Mucosa of rectum (tissue), 2 donors: ENCODE measurements around the gene BAZ2A.
"Not testable (repeated sequence)": the region's sequence is repeated elsewhere in the genome, so short reads cannot be mapped to it uniquely, and the experiment has no call there.

ENCODE experiments used
- H3K27ac ChIP-seq, 2 donors: one replicate each; pipeline ENCODE4 v1.7.0; 2013; ENCODE audit warnings: inconsistent platforms in 2 of 2, low read depth in 2 of 2, low read length in 2 of 2
- H3K27me3 ChIP-seq, 2 donors: one replicate each; pipeline ENCODE4 v1.7.0; 2013; ENCODE audit warnings: low read length in 2 of 2; ENCODE audit not compliant: control insufficient read depth in 2 of 2, insufficient read depth in 2 of 2
- H3K36me3 ChIP-seq, 2 donors: one replicate each; pipeline ENCODE4 v1.7.0; 2013; ENCODE audit warnings: low read length in 2 of 2; ENCODE audit not compliant: control insufficient read depth in 2 of 2, insufficient read depth in 2 of 2
- H3K4me1 ChIP-seq, 2 donors: one replicate each; pipeline ENCODE4 v1.7.0; 2013; ENCODE audit warnings: low read length in 2 of 2, mild to moderate bottlenecking in 1 of 2; ENCODE audit not compliant: control insufficient read depth in 2 of 2, insufficient read depth in 2 of 2
- H3K4me3 ChIP-seq, 2 donors: one replicate each; pipeline ENCODE4 v1.7.0; 2013; ENCODE audit warnings: low read length in 2 of 2
- H3K9ac ChIP-seq, 2 donors: one replicate each; pipeline ENCODE4 v1.7.0; 2013; ENCODE audit warnings: low read length in 2 of 2, low read depth in 1 of 2, mild to moderate bottlenecking in 1 of 2
- H3K9me3 ChIP-seq, 2 donors: one replicate each; pipeline ENCODE4 v1.7.0; 2013; ENCODE audit warnings: low read length in 2 of 2; ENCODE audit not compliant: control insufficient read depth in 2 of 2
- donor health status: healthy.
- donor health status: Normal muscosa, but diverticular disease.

The BAZ2A gene

GRCh38 chr12:56657416-56658379 is 27.6 kb upstream of the BAZ2A start:
- Histone ChIP-seq H3K27me3 (no peaks in the 10 kb centered on the region), H3K27ac (no peak overlapping the region), H3K36me3 (peaks cover 0 to 1% of the 10 kb centered on the region in 2 donors), H3K9me3 (no peaks in the 10 kb centered on the region), H3K4me3 (no peak overlapping the region), H3K4me1 (no peaks in the 10 kb centered on the region), H3K9ac (no peak overlapping the region)

- H3K27me3 ChIP-seq, H3K9me3 ChIP-seq, H3K27ac ChIP-seq, H3K9ac ChIP-seq, H3K4me3 ChIP-seq, H3K36me3 ChIP-seq, H3K4me1 ChIP-seq: not testable (repeated sequence)
Measured at GRCh38 chr12:56653781-56654180, 23.7 kb upstream of the BAZ2A start.

GRCh38 chr12:56648023-56648422 is 17.9 kb upstream of the BAZ2A start:
- H3K4me3 ChIP-seq, H3K27me3 ChIP-seq, H3K27ac ChIP-seq, H3K9me3 ChIP-seq, H3K9ac ChIP-seq: not testable (repeated sequence)
- Histone ChIP-seq H3K4me1 (peaks cover 7 to 21% of the 10 kb centered on the region in 2 donors), H3K36me3 (peaks cover 15 to 18% of the 10 kb centered on the region in 2 donors)

- Histone ChIP-seq H3K27me3 (no peaks in the 10 kb centered on the region), H3K9ac (peak within 1 kb of the TSS; percentile 98 to 100), H3K4me1 (peaks cover 9 to 28% of the 10 kb centered on the region in 2 donors), H3K4me3 (peak within 1 kb of the TSS; percentile 84 to 100), H3K9me3 (no peaks in the 10 kb centered on the region), H3K27ac (peak within 1 kb of the TSS; percentile 95 to 98), H3K36me3 (peaks cover 32 to 34% of the 10 kb centered on the region in 2 donors)
Measured at GRCh38 chr12:56645717-56646446, 15.8 kb upstream of the BAZ2A start, which contains the start of gene ATP5F1B. Gene ATP5F1B, minus strand, starts transcription at chr12:56645984. Its CDS starts 21 bp downstream, at chr12:56645963.

GRCh38 chr12:56645201-56645716 is 15.1 kb upstream of the BAZ2A start:
- Histone ChIP-seq H3K4me1 (peaks cover 9 to 28% of the 10 kb centered on the region in 2 donors), H3K9me3 (no peaks in the 10 kb centered on the region), H3K9ac (peak overlapping the region; percentile 98 to 100), H3K27ac (peak overlapping the region; percentile 95), H3K27me3 (no peaks in the 10 kb centered on the region), H3K36me3 (peaks cover 34 to 40% of the 10 kb centered on the region in 2 donors), H3K4me3 (peak overlapping the region; percentile 84 to 100)

- peak overlapping the region; percentile 95 for H3K27ac ChIP-seq
- peaks cover 39 to 44% of the 10 kb centered on the region in 2 donors for H3K36me3 ChIP-seq
- H3K9me3 ChIP-seq: no peaks in the 10 kb centered on the region
- peaks cover 9 to 28% of the 10 kb centered on the region in 2 donors for H3K4me1 ChIP-seq
- H3K9ac ChIP-seq: peak overlapping the region; percentile 98 to 100
- peak overlapping the region; percentile 84 to 100 for H3K4me3 ChIP-seq
- no peaks in the 10 kb centered on the region for H3K27me3 ChIP-seq
Measured at GRCh38 chr12:56644654-56645053, 14.5 kb upstream of the BAZ2A start.

GRCh38 chr12:56641219-56641618 is 11.1 kb upstream of the BAZ2A start:
- Histone ChIP-seq H3K9ac (no peak overlapping the region), H3K27ac (no peak overlapping the region), H3K36me3 (peaks cover 62 to 66% of the 10 kb centered on the region in 2 donors), H3K4me3 (no peak overlapping the region), H3K9me3 (no peaks in the 10 kb centered on the region), H3K4me1 (peaks cover 9 to 34% of the 10 kb centered on the region in 2 donors), H3K27me3 (no peaks in the 10 kb centered on the region)

- Histone ChIP-seq H3K9ac (peak overlapping the region in 1 of 2 donors; percentile 92), H3K9me3 (no peaks in the 10 kb centered on the region), H3K27ac (peak overlapping the region; percentile 97 to 99), H3K36me3 (peaks cover 40 to 47% of the 10 kb centered on the region in 2 donors), H3K4me3 (no peak overlapping the region), H3K4me1 (peaks cover 24 to 43% of the 10 kb centered on the region in 2 donors), H3K27me3 (no peaks in the 10 kb centered on the region)
Measured at GRCh38 chr12:56637621-56638020, 7.5 kb upstream of the BAZ2A start.

GRCh38 chr12:56636675-56637540 is 6.8 kb upstream of the BAZ2A start:
- peak overlapping the region; percentile 92 to 98 for H3K9ac ChIP-seq

More at GRCh38 chr12:56636675-56637540, 6.8 kb upstream of the BAZ2A start:
- Histone ChIP-seq H3K27me3 (no peaks in the 10 kb centered on the region), H3K4me3 (peak overlapping the region; percentile 76 to 91), H3K27ac (peak overlapping the region; percentile 97 to 99), H3K36me3 (peaks cover 33 to 40% of the 10 kb centered on the region in 2 donors), H3K4me1 (peaks cover 29 to 44% of the 10 kb centered on the region in 2 donors), H3K9me3 (no peaks in the 10 kb centered on the region)
